GM19395 (cell line): ENCODE measurements around the gene RBM26.
"Not testable (repeated sequence)": the region's sequence is repeated elsewhere in the genome, so short reads cannot be mapped to it uniquely, and the experiment has no call there.

Experiments
- ATAC-seq: cut with Tn5 transposase; IDR thresholded peaks from one replicate; pipeline ENCODE4 v1.9.1; 2021; ENCODE audit warnings: mild to moderate bottlenecking, moderate library complexity; ENCODE audit not compliant: unreplicated experiment

RBM26 gene

GRCh38 chr13:79387853-79388252 is 18.2 kb downstream of the RBM26 start:
- no peak for ATAC-seq

GRCh38 chr13:79386125-79386826 is 19.8 kb downstream of the RBM26 start:
- ATAC-seq: peak; percentile 23

- peak; percentile 94 for ATAC-seq
These were observed 20.4 kb downstream of the RBM26 start for GRCh38 chr13:79385694-79386093.

- no peak for ATAC-seq
These were observed 21.9 kb downstream of the RBM26 start for GRCh38 chr13:79384022-79384610.

GRCh38 chr13:79382545-79383275 is 23.3 kb downstream of the RBM26 start:
- ATAC-seq: peak; percentile 54

- ATAC-seq: no peak
These were observed 25.1 kb downstream of the RBM26 start for GRCh38 chr13:79380997-79381396.

- no peak for ATAC-seq
These were observed 26.8 kb downstream of the RBM26 start for GRCh38 chr13:79379274-79379673.

GRCh38 chr13:79376843-79377242 is 29.2 kb downstream of the RBM26 start:
- no peak for ATAC-seq

GRCh38 chr13:79374578-79374977 is 31.5 kb downstream of the RBM26 start:
- no peak for ATAC-seq

GRCh38 chr13:79373916-79374315 is 32.1 kb downstream of the RBM26 start:
- ATAC-seq: no peak

- ATAC-seq: no peak
These were observed 36.8 kb downstream of the RBM26 start for GRCh38 chr13:79369226-79369625.

GRCh38 chr13:79365981-79366380 is 40.1 kb downstream of the RBM26 start:
- no peak for ATAC-seq

- no peak for ATAC-seq
These were observed 44.8 kb downstream of the RBM26 start for GRCh38 chr13:79361299-79361698.

GRCh38 chr13:79360095-79360494 is 46.0 kb downstream of the RBM26 start:
- peak; percentile 59 for ATAC-seq

GRCh38 chr13:79359064-79359463 is 47.0 kb downstream of the RBM26 start:
- no peak for ATAC-seq

GRCh38 chr13:79354285-79354684 is 51.8 kb downstream of the RBM26 start:
- ATAC-seq: no peak

GRCh38 chr13:79353693-79354092 is 52.4 kb downstream of the RBM26 start:
- ATAC-seq: no peak

- no peak for ATAC-seq
These were observed 53.9 kb downstream of the RBM26 start for GRCh38 chr13:79352107-79352506.

GRCh38 chr13:79349608-79350007 is 56.4 kb downstream of the RBM26 start:
- not testable (repeated sequence) for ATAC-seq

- ATAC-seq: no peak
These were observed 57.0 kb downstream of the RBM26 start for GRCh38 chr13:79349011-79349410.

GRCh38 chr13:79346300-79346914 is 59.6 kb downstream of the RBM26 start:
- ATAC-seq: no peak

GRCh38 chr13:79341202-79341601 is 64.9 kb downstream of the RBM26 start:
- no peak for ATAC-seq
